MM.1S (cell line): Measurements from ENCODE around the gene CCT6B.

Experiments used
- DNase-seq: peaks from one replicate; pipeline ENCODE4 v3.0.0-alpha.2; 2015
- H2AFZ ChIP-seq: fragments of 300-600 bp; sonication (generic); 2 replicates; pipeline ENCODE4 v1.6.0; 2016; ENCODE audit warnings: antibody characterized with exemption, low read length
- H3F3A ChIP-seq: fragments of 300-600 bp; sonication (generic); 2 replicates; pipeline ENCODE4 v1.6.1; 2016; ENCODE audit warnings: mild to moderate bottlenecking, antibody characterized with exemption, low read length, moderate library complexity, mixed read lengths; ENCODE audit not compliant: insufficient read depth
- H3K27ac ChIP-seq: fragments of 300-600 bp; sonication (generic); 2 replicates; pipeline ENCODE4 v1.5.1; 2016; ENCODE audit warnings: mild to moderate bottlenecking, low read length
- H3K27me3 ChIP-seq: fragments of 300-600 bp; sonication (generic); replicated peaks from 2 replicates; pipeline ENCODE4 v1.6.0; 2016; ENCODE audit warnings: low read length; ENCODE audit not compliant: insufficient read depth
- H3K36me3 ChIP-seq: fragments of 300-600 bp; sonication (generic); replicated peaks from 2 replicates; pipeline ENCODE4 v1.6.1; 2016; ENCODE audit warnings: mild to moderate bottlenecking, low read length, mixed read lengths; ENCODE audit not compliant: insufficient read depth
- H3K4me1 ChIP-seq: fragments of 300-600 bp; sonication (generic); 2 replicates; pipeline ENCODE4 v1.6.1; 2016; ENCODE audit warnings: low read length, mixed read lengths
- H3K4me2 ChIP-seq: fragments of 300-600 bp; sonication (generic); 2 replicates; pipeline ENCODE4 v1.6.0; 2016; ENCODE audit warnings: low read depth, low read length
- H3K4me3 ChIP-seq: fragments of 300-600 bp; sonication (generic); 2 replicates; pipeline ENCODE4 v1.5.1; 2016; ENCODE audit warnings: low read length, mixed read lengths
- H3K79me2 ChIP-seq: fragments of 300-600 bp; sonication (generic); 2 replicates; pipeline ENCODE4 v1.6.1; 2016; ENCODE audit warnings: mixed run types, low read length, mixed read lengths
- H3K9ac ChIP-seq: fragments of 300-600 bp; sonication (generic); 2 replicates; pipeline ENCODE4 v1.6.1; 2016; ENCODE audit warnings: low read length, mixed read lengths
- H3K9me2 ChIP-seq: fragments of 300-600 bp; sonication (generic); replicated peaks from 2 replicates; pipeline ENCODE4 v1.6.1; 2016; ENCODE audit warnings: mild to moderate bottlenecking, low read length, mixed read lengths; ENCODE audit not compliant: insufficient read depth
- H3K9me3 ChIP-seq: fragments of 300-600 bp; sonication (generic); replicated peaks from 2 replicates; pipeline ENCODE4 v1.6.1; 2016; ENCODE audit warnings: mild to moderate bottlenecking, low read length, mixed read lengths; ENCODE audit not compliant: insufficient read depth
- H4K20me1 ChIP-seq: fragments of 300-600 bp; sonication (generic); 2 replicates; pipeline ENCODE4 v1.6.1; 2016; ENCODE audit warnings: mild to moderate bottlenecking, low read length, moderate library complexity, mixed read lengths; ENCODE audit not compliant: insufficient read depth
- EZH2 ChIP-seq: fragments of 300-600 bp; sonication (generic); optimal IDR thresholded peaks from 2 replicates; pipeline ENCODE3; 2017; ENCODE audit warnings: low read depth, mild to moderate bottlenecking, antibody characterized with exemption, low read length, mixed read lengths
- EZH2phosphoT487 ChIP-seq: fragments of 300-600 bp; sonication (generic); IDR thresholded peaks from 2 replicates; pipeline ENCODE4 v1.6.1; 2018; ENCODE audit warnings: antibody characterized with exemption, low read length
- TF ChIP-seq, protein P1 (sequence below): fragments of 300-600 bp; sonication (generic); IDR thresholded peaks from 2 replicates; pipeline ENCODE4 v1.5.1; 2016; ENCODE audit warnings: antibody characterized with exemption, low read length, mixed read lengths

CCT6B gene

DNA sequence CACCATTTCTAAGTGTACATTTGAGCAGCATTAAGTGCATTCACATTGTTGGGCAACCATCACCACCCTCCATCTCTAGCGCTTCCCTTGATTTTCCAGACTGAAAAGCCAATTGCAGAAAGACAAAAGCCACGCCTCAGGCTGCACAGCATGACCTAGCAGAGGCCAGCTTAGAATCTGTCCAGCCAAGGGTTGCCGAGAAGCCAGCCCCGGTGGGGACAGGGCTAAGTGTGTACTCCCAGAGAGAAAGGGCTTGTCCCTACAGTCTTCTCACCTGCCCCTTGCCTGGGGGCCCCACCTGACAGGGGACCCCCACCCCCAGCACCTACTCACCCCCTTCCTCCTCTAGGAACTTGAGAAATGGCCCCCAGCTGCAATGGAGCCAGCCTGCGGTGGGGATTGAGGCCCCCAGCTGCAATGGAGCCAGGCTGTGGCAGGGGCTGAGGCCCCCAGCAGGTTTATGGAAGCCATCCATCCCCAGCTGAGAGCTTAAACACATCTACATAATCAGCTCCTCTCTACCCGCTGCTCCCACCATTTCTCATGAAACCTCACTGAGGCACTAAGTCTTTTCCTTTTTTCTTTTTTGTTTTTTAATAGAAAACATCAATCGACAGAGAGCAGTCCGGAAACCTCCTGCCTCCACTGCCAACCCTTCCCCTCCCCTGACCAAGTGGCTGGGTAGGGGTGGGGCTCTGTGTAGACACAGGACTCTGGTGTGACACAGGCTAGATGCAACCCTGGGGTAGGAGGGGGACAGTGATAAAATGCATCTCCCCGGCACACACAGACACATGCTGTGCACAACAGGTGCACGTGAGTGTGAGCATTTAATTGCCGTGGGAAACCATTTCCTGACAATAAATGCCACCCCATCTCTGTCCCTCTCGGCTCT lies 77.9 kb downstream of the CCT6B start:
- TF ChIP-seq EZH2 (no peak), EZH2phosphoT487 (no peak)
- TF ChIP-seq, protein P1, sequence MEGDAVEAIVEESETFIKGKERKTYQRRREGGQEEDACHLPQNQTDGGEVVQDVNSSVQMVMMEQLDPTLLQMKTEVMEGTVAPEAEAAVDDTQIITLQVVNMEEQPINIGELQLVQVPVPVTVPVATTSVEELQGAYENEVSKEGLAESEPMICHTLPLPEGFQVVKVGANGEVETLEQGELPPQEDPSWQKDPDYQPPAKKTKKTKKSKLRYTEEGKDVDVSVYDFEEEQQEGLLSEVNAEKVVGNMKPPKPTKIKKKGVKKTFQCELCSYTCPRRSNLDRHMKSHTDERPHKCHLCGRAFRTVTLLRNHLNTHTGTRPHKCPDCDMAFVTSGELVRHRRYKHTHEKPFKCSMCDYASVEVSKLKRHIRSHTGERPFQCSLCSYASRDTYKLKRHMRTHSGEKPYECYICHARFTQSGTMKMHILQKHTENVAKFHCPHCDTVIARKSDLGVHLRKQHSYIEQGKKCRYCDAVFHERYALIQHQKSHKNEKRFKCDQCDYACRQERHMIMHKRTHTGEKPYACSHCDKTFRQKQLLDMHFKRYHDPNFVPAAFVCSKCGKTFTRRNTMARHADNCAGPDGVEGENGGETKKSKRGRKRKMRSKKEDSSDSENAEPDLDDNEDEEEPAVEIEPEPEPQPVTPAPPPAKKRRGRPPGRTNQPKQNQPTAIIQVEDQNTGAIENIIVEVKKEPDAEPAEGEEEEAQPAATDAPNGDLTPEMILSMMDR = no peak
- no peak overlapping the region for H2AFZ ChIP-seq
- no peak overlapping the region for H3K4me2 ChIP-seq
- no peaks in the 10 kb centered on the region for H3F3A ChIP-seq
- H3K9ac ChIP-seq = no peak overlapping the region
- no peak for DNase-seq
- H3K9me3 ChIP-seq = no peaks in the 10 kb centered on the region
- no peak overlapping the region for H3K4me3 ChIP-seq
- no peaks in the 10 kb centered on the region for H3K4me1 ChIP-seq
- H3K9me2 ChIP-seq = no peaks in the 10 kb centered on the region
- no peak overlapping the region for H3K27ac ChIP-seq
- no peaks in the 10 kb centered on the region for H3K27me3 ChIP-seq
- H3K79me2 ChIP-seq = no peaks in the 10 kb centered on the region
- no peaks in the 10 kb centered on the region for H3K36me3 ChIP-seq
- no peaks in the 10 kb centered on the region for H4K20me1 ChIP-seq

DNA sequence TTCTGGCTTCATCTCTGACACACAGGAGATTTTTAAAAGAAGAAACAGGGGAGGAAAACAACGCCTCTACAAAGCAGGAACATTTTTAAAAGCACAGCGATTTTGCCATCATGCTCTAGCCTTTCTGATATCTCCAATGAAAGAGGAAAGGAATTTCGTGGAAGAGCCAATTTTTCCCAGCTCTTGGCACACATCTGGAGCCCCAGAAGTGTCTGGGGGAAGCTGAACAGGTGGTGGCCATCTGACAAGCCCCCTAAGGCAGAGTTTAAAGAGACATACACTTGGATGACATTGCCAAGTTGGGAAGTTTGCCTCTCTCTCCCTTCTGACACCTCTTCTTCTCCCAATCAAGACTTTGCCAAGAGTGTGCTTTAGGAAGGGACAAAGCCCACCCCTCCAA lies 82.1 kb downstream of the CCT6B start:
- Histone ChIP-seq H3K9ac (no peak overlapping the region), H4K20me1 (no peaks in the 10 kb centered on the region), H3K27ac (no peak overlapping the region), H2AFZ (no peak overlapping the region), H3K4me2 (no peak overlapping the region), H3K36me3 (no peaks in the 10 kb centered on the region), H3K4me3 (no peak overlapping the region), H3K9me2 (no peaks in the 10 kb centered on the region), H3K27me3 (no peaks in the 10 kb centered on the region), H3F3A (no peaks in the 10 kb centered on the region), H3K4me1 (no peaks in the 10 kb centered on the region), H3K79me2 (no peaks in the 10 kb centered on the region), H3K9me3 (no peaks in the 10 kb centered on the region)
- no peak for DNase-seq
- TF ChIP-seq EZH2 (no peak), EZH2phosphoT487 (no peak)
- TF ChIP-seq, protein P1 = no peak
